GM12878 (cell line): ENCODE results near the gene DCDC2. TPM values are rescaled to one million over a fixed set of nuclear protein-coding genes. Genes with fewer than 3 reads are reported as not detected.
"Not testable (repeated sequence)": the region's sequence is repeated elsewhere in the genome, so short reads cannot be mapped to it uniquely, and the experiment has no call there.

Experiments
- ATAC-seq: fragments of 200-7000 bp; cut with Tn5 transposase; 3 replicates; pipeline ENCODE4 v1.9.1; 2020; ENCODE audit warnings: mild to moderate bottlenecking, moderate library complexity
- BruUV-seq: library from RNA; stranded (reverse); fragments of 400-500 nt; replicated peaks from 2 replicates; lab custom pipeline; 2021; lab: Mats Ljungman, UMichigan
- CTCF ChIA-PET: fragments of 300-600 bp; sonication (Branson Sonifier 250); formaldehyde crosslinking; extraction: SDS; loops from one replicate; lab custom pipeline; 2021; ENCODE audit warnings: inconsistent platforms; lab: Yijun Ruan, JAX
- POLR2A ChIA-PET: fragments of 350-600 bp; formaldehyde crosslinking; extraction: SDS; loops from one replicate; lab custom pipeline; 2021; ENCODE audit warnings: inconsistent platforms; lab: Charles Lee
- RAD21 ChIA-PET: fragments of 300-600 bp; sonication (Branson Sonifier 250); formaldehyde crosslinking; loops from one replicate; lab custom pipeline; 2023; ENCODE audit warnings: antibody characterized with exemption; ENCODE audit not compliant: unreplicated experiment; lab: Charles Lee
- SMC1A ChIA-PET: fragments of 300-600 bp; sonication (Branson Sonifier 250); formaldehyde crosslinking; loops from one replicate; lab custom pipeline; 2023; ENCODE audit not compliant: unreplicated experiment, uncharacterized antibody; lab: Charles Lee
- DNase-seq: peaks from one replicate; pipeline ENCODE4 v3.0.0-alpha.2; 2011; ENCODE audit warnings: low read depth, low spot score
- FAIRE-seq: peaks from 3 replicates; lab custom pipeline; 2011; peaks lifted over from hg19 to GRCh38; lab: Jason Lieb, UNC
- H2AFZ ChIP-seq: 2 replicates; pipeline ENCODE4 v1.6.0; 2011; ENCODE audit warnings: low read depth, low read length, control low read depth; ENCODE audit not compliant: control insufficient read depth
- H3K27ac ChIP-seq: 2 replicates; pipeline ENCODE4 v1.5.1; 2011; ENCODE audit warnings: control low read depth; ENCODE audit not compliant: control insufficient read depth, insufficient read depth
- H3K27me3 ChIP-seq, 2 experiments: replicated peaks in 1 of 2; 2 replicates each; pipeline versions ENCODE4 v1.6.0 to v1.6.1; 2011; ENCODE audit warnings: low read length in 1 of 2; ENCODE audit not compliant: control insufficient read depth in 2 of 2, insufficient read depth in 2 of 2
- H3K36me3 ChIP-seq, 2 experiments: 2 replicates each; pipeline ENCODE4 v1.5.1; 2011; ENCODE audit warnings: low read length in 1 of 2; ENCODE audit not compliant: control insufficient read depth in 2 of 2, insufficient read depth in 2 of 2
- H3K4me1 ChIP-seq: 2 replicates; pipeline ENCODE4 v1.6.1; 2011; ENCODE audit warnings: mild to moderate bottlenecking, low read length, moderate library complexity, mixed read lengths; ENCODE audit not compliant: control insufficient read depth, insufficient read depth
- H3K4me2 ChIP-seq: 2 replicates; pipeline ENCODE4 v1.6.0; 2011; ENCODE audit warnings: control low read depth; ENCODE audit not compliant: control insufficient read depth, insufficient read depth
- H3K4me3 ChIP-seq: fragments of 200-600 bp; sonication (generic); 2 replicates; pipeline ENCODE4 v1.5.1; 2016
- H3K79me2 ChIP-seq: 2 replicates; pipeline ENCODE4 v1.6.0; 2011; ENCODE audit warnings: low read length; ENCODE audit not compliant: control insufficient read depth, insufficient read depth
- H3K9ac ChIP-seq: 2 replicates; pipeline ENCODE4 v1.8.0; 2011; ENCODE audit warnings: low read length, control low read depth, mixed read lengths; ENCODE audit not compliant: control insufficient read depth, insufficient read depth
- H3K9me3 ChIP-seq: replicated peaks from 3 replicates; pipeline ENCODE4 v1.5.1; 2011; ENCODE audit warnings: mild to moderate bottlenecking, low read length; ENCODE audit not compliant: control insufficient read depth, insufficient read depth
- H4K20me1 ChIP-seq: 2 replicates; pipeline ENCODE4 v1.6.0; 2011; ENCODE audit not compliant: control insufficient read depth, insufficient read depth
- EP300 ChIP-seq, 2 experiments: fragments of 150-350 bp in 1 of 2; IDR thresholded peaks; 2 replicates each; pipeline ENCODE4 v1.6.1; 2011 to 2012; ENCODE audit warnings: low read depth in 2 of 2, low read length in 2 of 2, borderline replicate concordance in 1 of 2, improper control_type of control experiment in 1 of 2, inconsistent platforms in 1 of 2; ENCODE audit not compliant: control insufficient read depth in 1 of 2
- PKNOX1 ChIP-seq: fragments of 450-650 bp; IDR thresholded peaks from 2 replicates; pipeline ENCODE4 v1.6.1; 2016; ENCODE audit warnings: mild to moderate bottlenecking
- SIX5 ChIP-seq: IDR thresholded peaks from 2 replicates; pipeline ENCODE4 v1.6.1; 2011; ENCODE audit warnings: mild to moderate bottlenecking, low read depth, low read length, moderate library complexity; ENCODE audit not compliant: severe bottlenecking
- ZNF687 ChIP-seq: fragments of 450-650 bp; IDR thresholded peaks from 2 replicates; pipeline ENCODE4 v1.6.1; 2017; ENCODE audit warnings: mild to moderate bottlenecking, moderate library complexity
- WGBS: methylation state at CpG from one replicate; pipeline ENCODE4 v1.1.6; 2016; ENCODE audit warnings: low lambda C conversion rate; ENCODE audit not compliant: insufficient replicate concordance, insufficient coverage; ENCODE audit errors: missing lambda C conversion rate; 5-methylcytosine and 5-hydroxymethylcytosine counted together
- in situ Hi-C: fragments of 300-500 bp; cut with MboI; formaldehyde crosslinking; loops from 9 replicates; pipeline ENCODE4 v1.14.3; 2018; ENCODE audit warnings: mixed read lengths
- intact Hi-C: fragments of 100-400 bp; cut with micrococcal nuclease; formaldehyde crosslinking; loops from one replicate; pipeline ENCODE4 v1.14.2; 2022; ENCODE audit not compliant: unreplicated experiment
- polyA plus RNA-seq, 11 experiments: library from polyadenylated mRNA; depleted of rRNA in 4 of 11; unstranded in 6 of 11; stranded (reverse) in 5 of 11; fragments of >200 nt; fragmentation: Nextera tagmentation in 4 of 11; fragmentation: Illumina TruSeq in 1 of 11; extraction: Ambion mirVana in 4 of 11; extraction: Trizol in 1 of 11; gene quantifications; 1 replicate in 1 of 11; 2 replicates in 10 of 11; pipeline versions ENCODE4 v1.2.1 to v1.2.3, GENCODE V29; 2011 to 2016; ENCODE audit warnings: inconsistent platforms in 2 of 11, missing spikeins in 2 of 11, low read depth in 1 of 11
- total RNA-seq, 4 experiments: library from RNA; depleted of rRNA in 3 of 4; stranded (reverse); fragments of >200 nt in 3 of 4; fragmentation: Illumina TruSeq in 1 of 4; extraction: Trizol in 1 of 4; gene quantifications; 2 replicates each; pipeline versions ENCODE4 v1.2.1 to v1.2.3, GENCODE V29; 2013 to 2021

DCDC2 gene
- total and polyA plus RNA-seq, 10 of the 15 experiments (the other 5 are each of a cell fraction or from before 2014, with no cell fraction given): under 0.01 to 0.03 TPM; not detected in 8

GRCh38 chr6:24382891-24383494 is 25.1 kb upstream of the DCDC2 start:
- peak; percentile 60 for ATAC-seq
- POLR2A ChIA-PET: interaction anchor here (0.6 kb wide), 1 partner anchor 587 kb away, joined by 10 read pairs; no protein-coding TSS in a partner anchor
- H3K27me3 ChIP-seq, DNase-seq, H3K4me2 ChIP-seq, H3K9me3 ChIP-seq, FAIRE-seq, BruUV-seq, intact Hi-C loops, H3K9ac ChIP-seq, H3K4me3 ChIP-seq, H3K79me2 ChIP-seq, H3K36me3 ChIP-seq, H3K27ac ChIP-seq, CTCF ChIA-PET, SMC1A ChIA-PET, H4K20me1 ChIP-seq, H3K4me1 ChIP-seq, RAD21 ChIA-PET, in situ Hi-C loops, H2AFZ ChIP-seq: not testable (repeated sequence)
- 80% methylated on average over 8 of the region's 9 CpGs for WGBS

- FAIRE-seq (no peak), ATAC-seq (no peak), DNase-seq (no peak)
- H3K27ac ChIP-seq: no peak overlapping the region
- CTCF ChIA-PET: no interaction called here
- peaks cover 7% of the 10 kb centered on the region for H3K4me1 ChIP-seq
- H3K79me2 ChIP-seq: no peaks in the 10 kb centered on the region
- no peak overlapping the region for H3K9ac ChIP-seq
- no peak overlapping the region for H2AFZ ChIP-seq
- RAD21 ChIA-PET: no interaction called here
- in situ Hi-C loops (no loop called here), intact Hi-C loops (no loop called here)
- POLR2A ChIA-PET: no interaction called here
- H3K36me3 ChIP-seq: no peaks in the 10 kb centered on the region
- SMC1A ChIA-PET: interaction anchor here (0.6 to 1.3 kb wide), 2 partner anchors 27 to 119 kb away, joined by 3 to 4 read pairs; no protein-coding TSS in a partner anchor
- no peak overlapping the region for H3K4me3 ChIP-seq
- WGBS: 88% methylated on average over 1 of the region's 1 CpG
- TF ChIP-seq ZNF687: no peak
- no peak for TF ChIP-seq EP300 (IDR thresholded peaks at IDR 0.05; ENCODE audit: borderline replicate concordance in 1 of 2, control insufficient read depth in 1 of 2, low read depth in 2 of 2, low read length in 2 of 2)
- no peak for TF ChIP-seq SIX5
- no peak for TF ChIP-seq PKNOX1
- no peaks in the 10 kb centered on the region for H3K9me3 ChIP-seq
- no peak overlapping the region for H3K4me2 ChIP-seq
- no peaks in the 10 kb centered on the region for H3K27me3 ChIP-seq
- H4K20me1 ChIP-seq: no peaks in the 10 kb centered on the region
- no TSS peak for BruUV-seq
Observed at GRCh38 chr6:24382220-24382540, 24.3 kb upstream of the DCDC2 start.
